Measurements from ENCODE around the gene WNT3. TPM values are rescaled to one million over a fixed set of nuclear protein-coding genes. Genes with fewer than 3 reads are reported as not detected.

WNT3 gene
- total and polyA plus RNA-seq, 2 donors (not counting 3 experiments of a cell fraction or from before 2014, with no cell fraction given), result 1.4 to 2.1 TPM

DNA sequence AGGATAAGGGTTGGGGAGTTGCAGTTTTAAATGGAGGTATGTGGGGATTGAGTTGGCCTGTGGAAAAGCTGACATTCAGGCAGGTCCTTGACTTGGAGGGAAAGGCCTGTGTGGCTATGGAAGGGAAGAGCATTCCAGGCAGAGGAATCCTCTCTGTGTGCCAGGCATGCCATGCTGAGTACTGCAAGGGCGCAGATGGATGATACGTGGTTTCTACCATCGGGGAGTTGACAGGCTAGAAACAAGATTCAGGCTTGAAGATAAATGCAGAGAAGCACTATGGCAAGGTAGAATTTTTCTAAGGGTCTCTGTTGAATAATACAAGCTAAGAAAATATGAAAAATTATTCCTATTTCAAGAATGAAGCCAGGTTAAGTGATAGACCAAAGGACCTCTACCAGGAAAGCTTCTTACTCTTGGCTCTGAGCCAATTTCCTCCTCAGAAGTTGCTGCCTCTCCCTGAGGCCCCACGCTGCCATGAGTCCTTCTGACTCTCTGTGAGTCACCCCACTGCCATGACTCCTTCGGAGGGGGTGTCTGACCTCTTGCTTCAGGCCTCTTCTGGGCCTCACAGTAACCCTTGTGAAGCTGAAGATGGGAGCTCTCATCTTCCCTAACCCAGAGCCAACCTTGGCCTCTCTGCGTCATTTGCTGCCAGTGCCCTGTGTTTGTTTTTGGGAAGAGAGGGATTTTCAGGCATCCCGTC is 75.8 kb downstream of the WNT3 start:
- peak; percentile 57 for DNase-seq (ENCODE audit: low read depth, low spot score)
- Histone ChIP-seq H3K27ac (ENCODE audit: insufficient read depth, low read depth, low read length) (no peak overlapping the region), H3K9me3 (replicated peaks; ENCODE audit: control insufficient read depth, insufficient read depth, low read length) (no peaks in the 10 kb centered on the region), H3K4me2 (ENCODE audit: insufficient read depth, low read length) (no peak overlapping the region), H3K4me1 (ENCODE audit: control insufficient read depth, extremely low read depth, insufficient read depth, low read length) (peaks cover 16% of the 10 kb centered on the region), H3K27me3 (ENCODE audit: control insufficient read depth in 2 of 2, insufficient read depth in 2 of 2, low read length in 2 of 2) (no peaks in the 10 kb centered on the region), H3K4me3 (replicated peaks in 1 of 3; ENCODE audit: insufficient read depth in 1 of 3, low read depth in 1 of 3, low read length in 3 of 3) (no peak overlapping the region), H3K36me3 (ENCODE audit: control insufficient read depth in 2 of 2, extremely low read depth in 1 of 2, insufficient read depth in 2 of 2, low read length in 2 of 2) (no peaks in the 10 kb centered on the region), H2AFZ (ENCODE audit: low read depth, low read length) (no peak overlapping the region), H3K9ac (replicated peaks; ENCODE audit: extremely low read depth, insufficient read depth, low read length) (no peak overlapping the region), H3K79me2 (ENCODE audit: control insufficient read depth, insufficient read depth, low read length) (no peaks in the 10 kb centered on the region), H4K20me1 (replicated peaks; ENCODE audit: control insufficient read depth, extremely low read depth, insufficient read depth, low read length) (no peaks in the 10 kb centered on the region), H3K9me1 (replicated peaks; ENCODE audit: control insufficient read depth, extremely low read depth, insufficient read depth, low read length) (no peaks in the 10 kb centered on the region)
- peak; percentile 78 for TF ChIP-seq FOS (IDR thresholded peaks at IDR 0.05; ENCODE audit: borderline replicate concordance, insufficient read depth, low read length)
- no peak for TF ChIP-seq EZH2 (IDR thresholded peaks at IDR 0.05; ENCODE audit: borderline replicate concordance, low read depth, low read length, severe bottlenecking)
- ChIA-PET CTCF (interaction anchor here (1.3 kb wide), 1 partner anchor 16 kb away, joined by 3 read pairs; no protein-coding TSS in a partner anchor), POLR2A (no interaction called here)
- intact Hi-C loops (cut with micrococcal nuclease) (no loop called here), dilution Hi-C loops (cut with MboI; ENCODE audit: extremely low pct_ligation_motif_present, low sequenced_read_pairs) (no loop called here)
- BruUV-seq (replicated peaks), result no TSS peak
- no peak for FAIRE-seq

DNA sequence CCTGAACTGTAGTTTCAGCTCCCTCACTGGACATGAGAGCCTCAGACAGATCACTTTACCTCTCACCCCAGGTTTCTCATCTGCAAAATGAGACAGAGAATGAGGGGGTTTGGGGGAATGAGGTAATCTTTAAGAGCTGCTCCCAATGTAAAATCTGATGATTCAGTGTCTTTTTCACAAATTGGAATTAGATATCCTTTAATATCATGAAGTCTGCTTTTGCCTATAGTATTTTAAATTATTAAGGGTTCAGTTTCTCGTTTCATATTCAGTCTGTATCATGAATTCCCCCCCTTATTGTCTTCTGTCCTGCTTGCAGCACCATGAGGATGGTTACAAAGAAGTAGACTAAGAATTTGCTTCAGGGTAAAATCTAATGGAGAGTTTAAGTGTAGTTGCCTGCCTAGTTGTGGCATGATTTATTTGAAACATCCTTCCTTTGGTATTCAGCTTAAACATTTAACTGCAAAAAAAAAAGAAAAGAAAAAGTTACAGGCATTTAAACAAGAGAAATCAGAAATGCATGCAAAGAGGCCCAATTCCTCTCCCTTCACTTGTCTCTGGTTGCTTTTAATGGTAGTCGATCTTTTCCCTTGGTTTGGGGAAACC is 77.3 kb downstream of the WNT3 start:
- ChIA-PET CTCF (no interaction called here), POLR2A (no interaction called here)
- H3K9me3 ChIP-seq (replicated peaks; ENCODE audit: control insufficient read depth, insufficient read depth, low read length), result no peaks in the 10 kb centered on the region
- dilution Hi-C loops (cut with MboI; ENCODE audit: extremely low pct_ligation_motif_present, low sequenced_read_pairs), result no loop called here
- no TSS peak for BruUV-seq (replicated peaks)
- no peak overlapping the region for H3K27ac ChIP-seq (ENCODE audit: insufficient read depth, low read depth, low read length)
- H3K79me2 ChIP-seq (ENCODE audit: control insufficient read depth, insufficient read depth, low read length), result no peaks in the 10 kb centered on the region
- no peaks in the 10 kb centered on the region for H3K9me1 ChIP-seq (replicated peaks; ENCODE audit: control insufficient read depth, extremely low read depth, insufficient read depth, low read length)
- DNase-seq (ENCODE audit: low read depth, low spot score) (no peak), FAIRE-seq (no peak)
- TF ChIP-seq GATA2 (IDR thresholded peaks at IDR 0.05; ENCODE audit: insufficient read depth, insufficient read length, low read depth, low read length), result no peak
- TF ChIP-seq, protein P1, sequence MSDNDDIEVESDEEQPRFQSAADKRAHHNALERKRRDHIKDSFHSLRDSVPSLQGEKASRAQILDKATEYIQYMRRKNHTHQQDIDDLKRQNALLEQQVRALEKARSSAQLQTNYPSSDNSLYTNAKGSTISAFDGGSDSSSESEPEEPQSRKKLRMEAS (IDR thresholded peaks at IDR 0.05; ENCODE audit: insufficient read depth, insufficient read length), result no peak
- TF ChIP-seq POLR2A (IDR thresholded peaks at IDR 0.05; ENCODE audit: low read depth, low read length), result no peak
- no peak for TF ChIP-seq JUN (IDR thresholded peaks at IDR 0.05; ENCODE audit: borderline replicate concordance, insufficient read depth, insufficient read length, low read depth)
- TF ChIP-seq POLR2AphosphoS5 (IDR thresholded peaks at IDR 0.05; ENCODE audit: insufficient read depth, low read depth, low read length), result no peak
- no peak for TF ChIP-seq MYC (IDR thresholded peaks at IDR 0.05; ENCODE audit: low read depth, low read length)
- TF ChIP-seq, protein P2, sequence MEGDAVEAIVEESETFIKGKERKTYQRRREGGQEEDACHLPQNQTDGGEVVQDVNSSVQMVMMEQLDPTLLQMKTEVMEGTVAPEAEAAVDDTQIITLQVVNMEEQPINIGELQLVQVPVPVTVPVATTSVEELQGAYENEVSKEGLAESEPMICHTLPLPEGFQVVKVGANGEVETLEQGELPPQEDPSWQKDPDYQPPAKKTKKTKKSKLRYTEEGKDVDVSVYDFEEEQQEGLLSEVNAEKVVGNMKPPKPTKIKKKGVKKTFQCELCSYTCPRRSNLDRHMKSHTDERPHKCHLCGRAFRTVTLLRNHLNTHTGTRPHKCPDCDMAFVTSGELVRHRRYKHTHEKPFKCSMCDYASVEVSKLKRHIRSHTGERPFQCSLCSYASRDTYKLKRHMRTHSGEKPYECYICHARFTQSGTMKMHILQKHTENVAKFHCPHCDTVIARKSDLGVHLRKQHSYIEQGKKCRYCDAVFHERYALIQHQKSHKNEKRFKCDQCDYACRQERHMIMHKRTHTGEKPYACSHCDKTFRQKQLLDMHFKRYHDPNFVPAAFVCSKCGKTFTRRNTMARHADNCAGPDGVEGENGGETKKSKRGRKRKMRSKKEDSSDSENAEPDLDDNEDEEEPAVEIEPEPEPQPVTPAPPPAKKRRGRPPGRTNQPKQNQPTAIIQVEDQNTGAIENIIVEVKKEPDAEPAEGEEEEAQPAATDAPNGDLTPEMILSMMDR (IDR thresholded peaks at IDR 0.05; ENCODE audit: extremely low read depth in 1 of 2, insufficient read depth in 1 of 2, low read depth in 1 of 2, low read length in 2 of 2), result no peak
- no peak for TF ChIP-seq EZH2 (IDR thresholded peaks at IDR 0.05; ENCODE audit: borderline replicate concordance, low read depth, low read length, severe bottlenecking)
- no peak for TF ChIP-seq FOS (IDR thresholded peaks at IDR 0.05; ENCODE audit: borderline replicate concordance, insufficient read depth, low read length)
- H3K27me3 ChIP-seq (ENCODE audit: control insufficient read depth in 2 of 2, insufficient read depth in 2 of 2, low read length in 2 of 2), result no peaks in the 10 kb centered on the region
- H3K36me3 ChIP-seq (ENCODE audit: control insufficient read depth in 2 of 2, extremely low read depth in 1 of 2, insufficient read depth in 2 of 2, low read length in 2 of 2), result no peaks in the 10 kb centered on the region
- H3K4me2 ChIP-seq (ENCODE audit: insufficient read depth, low read length), result no peak overlapping the region
- no peaks in the 10 kb centered on the region for H4K20me1 ChIP-seq (replicated peaks; ENCODE audit: control insufficient read depth, extremely low read depth, insufficient read depth, low read length)
- peaks cover 10% of the 10 kb centered on the region for H3K4me1 ChIP-seq (ENCODE audit: control insufficient read depth, extremely low read depth, insufficient read depth, low read length)
- H3K9ac ChIP-seq (replicated peaks; ENCODE audit: extremely low read depth, insufficient read depth, low read length), result no peak overlapping the region
- H2AFZ ChIP-seq (ENCODE audit: low read depth, low read length), result no peak overlapping the region
- intact Hi-C loops (cut with micrococcal nuclease), result no loop called here
- no peak overlapping the region for H3K4me3 ChIP-seq (replicated peaks in 1 of 3; ENCODE audit: insufficient read depth in 1 of 3, low read depth in 1 of 3, low read length in 3 of 3)

Data from endothelial cell of umbilical vein (primary cell).